Panc1 (cell line): ENCODE measurements around the gene NUP210L. TPM values are rescaled to one million over a fixed set of nuclear protein-coding genes. Genes with fewer than 3 reads are reported as not detected.

Experiments
- ATAC-seq: fragments of 200-7000 bp; cut with Tn5 transposase; 2 replicates; pipeline ENCODE4 v1.9.1; 2020; ENCODE audit warnings: mild to moderate bottlenecking, moderate library complexity
- BruUV-seq: library from RNA; stranded (reverse); fragments of 400-500 nt; replicated peaks from 2 replicates; lab custom pipeline; 2021; lab: Mats Ljungman, UMichigan
- CTCF ChIA-PET: fragments of 300-600 bp; sonication (Branson Sonifier 250); formaldehyde crosslinking; loops from one replicate; lab custom pipeline; 2022; ENCODE audit warnings: antibody characterized with exemption; lab: Charles Lee
- POLR2A ChIA-PET: fragments of 300-600 bp; sonication (Branson Sonifier 250); formaldehyde crosslinking; loops from one replicate; lab custom pipeline; 2022; ENCODE audit warnings: antibody characterized with exemption; lab: Charles Lee
- DNase-seq: peaks from one replicate; pipeline ENCODE4 v3.0.0-alpha.2; 2010; ENCODE audit warnings: low read depth, low spot score
- H3K27ac ChIP-seq: 2 replicates; pipeline ENCODE4 v1.5.1; 2011; ENCODE audit warnings: mild to moderate bottlenecking, low read length, inconsistent platforms
- H3K27me3 ChIP-seq: fragments of 200-500 bp; sonication (Bioruptor generic); 2 replicates; pipeline ENCODE4 v1.6.0; 2014; ENCODE audit warnings: low read length, inconsistent platforms; ENCODE audit not compliant: control insufficient read depth, insufficient read depth
- H3K36me3 ChIP-seq: fragments of 200-500 bp; sonication (Bioruptor generic); 2 replicates; pipeline ENCODE4 v1.5.1; 2014; ENCODE audit warnings: inconsistent platforms, mild to moderate bottlenecking, low read length, moderate library complexity; ENCODE audit not compliant: control insufficient read depth, insufficient read depth
- H3K4me1 ChIP-seq: 2 replicates; pipeline ENCODE4 v1.5.1; 2011; ENCODE audit warnings: inconsistent platforms, mild to moderate bottlenecking, low read length, moderate library complexity; ENCODE audit not compliant: control insufficient read depth, insufficient read depth
- H3K4me3 ChIP-seq, 2 experiments: 2 replicates each; pipeline ENCODE4 v1.5.1; 2011 to 2012; ENCODE audit warnings: low read depth in 2 of 2, low read length in 2 of 2, mild to moderate bottlenecking in 2 of 2, inconsistent platforms in 1 of 2, moderate library complexity in 1 of 2
- H3K9me3 ChIP-seq: fragments of 200-500 bp; sonication (Bioruptor generic); 2 replicates; pipeline ENCODE4 v1.5.1; 2014; ENCODE audit warnings: low read depth, mild to moderate bottlenecking, inconsistent platforms, low read length, moderate library complexity; ENCODE audit not compliant: control insufficient read depth, insufficient read depth
- CTCF ChIP-seq: fragments of 450-650 bp; IDR thresholded peaks from 2 replicates; pipeline ENCODE4 v1.5.1; 2017; ENCODE audit warnings: mild to moderate bottlenecking
- POLR2AphosphoS5 ChIP-seq: IDR thresholded peaks from 2 replicates; pipeline ENCODE4 v1.6.1; 2012; ENCODE audit warnings: mild to moderate bottlenecking, low read depth, low read length, moderate library complexity
- REST ChIP-seq, 2 experiments: IDR thresholded peaks; 2 replicates each; pipeline ENCODE4 v1.6.1; 2011 to 2012; ENCODE audit warnings: low read depth in 2 of 2, control low read depth in 1 of 2, low read length in 1 of 2, mild to moderate bottlenecking in 1 of 2, moderate library complexity in 1 of 2; ENCODE audit not compliant: insufficient read depth in 1 of 2
- SIN3A ChIP-seq: IDR thresholded peaks from 2 replicates; pipeline ENCODE4 v1.6.1; 2012; ENCODE audit warnings: low read depth, mild to moderate bottlenecking, low read length, moderate library complexity, borderline replicate concordance; ENCODE audit not compliant: insufficient read depth
- TCF7L2 ChIP-seq: IDR thresholded peaks from 2 replicates; pipeline ENCODE4 v1.6.1; 2011; ENCODE audit warnings: mild to moderate bottlenecking, low read depth, low read length, inconsistent platforms
- in situ Hi-C: cut with HindIII; loops from 2 replicates; pipeline ENCODE4 v1.10.0; 2016; ENCODE audit warnings: low sequenced_read_pairs, low pct_unique_long_range_greater_than_20kb
- intact Hi-C: fragments of 100-400 bp; cut with micrococcal nuclease; formaldehyde crosslinking; loops from one replicate; pipeline ENCODE4 v1.10.0; 2022; ENCODE audit not compliant: unreplicated experiment
- total RNA-seq: library from RNA; stranded (reverse); gene quantifications from one replicate; pipeline ENCODE4 v1.2.1, GENCODE V29; 2021; ENCODE audit not compliant: unreplicated experiment

The NUP210L gene
- total RNA-seq, 1 experiment from 2014 or later: 0.05 TPM

DNA sequence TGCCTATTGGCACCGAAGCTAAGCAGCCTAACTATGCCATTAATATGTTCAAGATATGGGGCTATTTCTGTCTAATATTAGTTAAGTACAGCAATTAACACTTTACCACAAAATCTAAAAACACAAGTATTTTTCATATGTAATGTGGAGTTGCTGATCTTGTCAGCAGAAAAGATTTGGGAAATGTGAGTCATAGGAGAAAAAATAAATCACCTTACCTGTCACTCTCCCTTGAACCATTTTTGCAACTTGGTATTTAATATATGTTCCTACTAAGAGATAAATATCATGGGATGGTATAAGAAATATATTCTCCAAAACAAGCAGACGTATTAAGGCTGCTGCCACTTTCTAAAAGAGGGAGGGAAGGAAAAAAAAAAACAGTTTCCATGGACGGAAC is 17.0 kb downstream of the NUP210L start:
- H3K27ac ChIP-seq: no peak overlapping the region
- ATAC-seq (no peak), DNase-seq (no peak)
- intact Hi-C loops: no loop called here
- H3K36me3 ChIP-seq: no peaks in the 10 kb centered on the region
- H3K27me3 ChIP-seq: no peaks in the 10 kb centered on the region
- no peak overlapping the region for H3K4me3 ChIP-seq
- TF ChIP-seq TCF7L2 (no peak), POLR2AphosphoS5 (no peak), REST (IDR thresholded peaks at IDR 0.05; ENCODE audit: insufficient read depth in 1 of 2, low read depth in 2 of 2, low read length in 1 of 2) (no peak), SIN3A (no peak), CTCF (no peak)
- ChIA-PET POLR2A (interaction anchor here (0.7 kb wide), 1 partner anchor 106 kb away, joined by 5 read pairs; no protein-coding TSS in a partner anchor), CTCF (interaction anchor here (0.6 kb wide), 1 partner anchor 192 kb away, joined by 5 read pairs; the partner anchor contains the start of gene DENND4B)
- no peaks in the 10 kb centered on the region for H3K9me3 ChIP-seq
- H3K4me1 ChIP-seq: no peaks in the 10 kb centered on the region
- no TSS peak for BruUV-seq
- in situ Hi-C loops: no loop called here

- ChIA-PET POLR2A (interaction anchor here (0.6 kb wide), 1 partner anchor 122 kb away, joined by 7 read pairs; no protein-coding TSS in a partner anchor), CTCF (interaction anchor here (0.7 kb wide), 1 partner anchor 1204 kb away, joined by 3 read pairs; no protein-coding TSS in a partner anchor)
- H3K27me3 ChIP-seq: no peaks in the 10 kb centered on the region
- no peaks in the 10 kb centered on the region for H3K9me3 ChIP-seq
- TF ChIP-seq SIN3A (no peak), REST (IDR thresholded peaks at IDR 0.05; ENCODE audit: insufficient read depth in 1 of 2, low read depth in 2 of 2, low read length in 1 of 2) (no peak), CTCF (no peak), TCF7L2 (no peak), POLR2AphosphoS5 (no peak)
- ATAC-seq: no peak
- no peaks in the 10 kb centered on the region for H3K36me3 ChIP-seq
- DNase-seq: no peak
- no peaks in the 10 kb centered on the region for H3K4me1 ChIP-seq
- in situ Hi-C loops (no loop called here), intact Hi-C loops (no loop called here)
- no peak overlapping the region for H3K27ac ChIP-seq
- no peak overlapping the region for H3K4me3 ChIP-seq
- BruUV-seq: no TSS peak
These were observed 21.6 kb downstream of the NUP210L start for GRCh38 chr1:154133256-154133655.
